Measurements from ENCODE around the gene GALNT13. TPM values are rescaled to one million over a fixed set of nuclear protein-coding genes. Genes with fewer than 3 reads are reported as not detected.

GALNT13 gene
- total RNA-seq, 1 donor from 2014 or later = 0.25 TPM

DNA sequence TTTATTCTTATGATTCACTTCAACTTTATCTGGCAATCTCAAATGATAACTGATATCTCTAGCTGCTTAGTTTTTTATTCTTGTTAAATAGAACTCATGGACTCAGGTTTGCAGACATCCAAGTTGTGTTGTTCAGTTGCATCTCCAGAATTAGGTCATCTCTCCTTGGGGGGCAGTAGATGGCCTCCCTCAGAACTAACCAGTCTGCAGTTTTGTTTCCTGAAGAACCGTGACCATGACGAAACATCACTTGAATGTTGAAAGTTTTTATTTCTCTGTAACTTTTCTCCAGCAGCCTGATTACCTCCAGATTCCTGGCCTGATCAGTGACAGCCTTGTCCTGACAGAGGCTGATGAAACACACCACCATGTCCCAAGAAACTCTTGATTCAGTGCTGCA lies 321.5 kb downstream of the GALNT13 start:
- Histone ChIP-seq H3K27me3 (no peaks in the 10 kb centered on the region), H3K36me3 (no peaks in the 10 kb centered on the region), H3K9me3 (no peaks in the 10 kb centered on the region), H3K27ac (no peak overlapping the region), H3K4me3 (no peak overlapping the region), H3K4me1 (no peaks in the 10 kb centered on the region)
- no peak for DNase-seq (ENCODE audit: extremely low spot score in 2 of 2)
- intact Hi-C loops (cut with DNase I) = no loop called here
- TF ChIP-seq CTCF (IDR thresholded peaks at IDR 0.05) (no peak), POLR2A (IDR thresholded peaks at IDR 0.05) (no peak), POLR2AphosphoS5 (IDR thresholded peaks at IDR 0.05; ENCODE audit: insufficient read depth in 1 of 2, low read depth in 1 of 2) (no peak)

GRCh38 chr2:154194909-154195643 lies 323.4 kb downstream of the GALNT13 start:
- no peaks in the 10 kb centered on the region for H3K9me3 ChIP-seq
- no peak overlapping the region for H3K4me3 ChIP-seq
- no peaks in the 10 kb centered on the region for H3K27me3 ChIP-seq
- H3K36me3 ChIP-seq = no peaks in the 10 kb centered on the region
- no peaks in the 10 kb centered on the region for H3K4me1 ChIP-seq
- TF ChIP-seq POLR2A (IDR thresholded peaks at IDR 0.05) (no peak), POLR2AphosphoS5 (IDR thresholded peaks at IDR 0.05; ENCODE audit: insufficient read depth in 1 of 2, low read depth in 1 of 2) (no peak), CTCF (IDR thresholded peaks at IDR 0.05) (no peak)
- intact Hi-C loops (cut with DNase I) = no loop called here
- no peak for DNase-seq (ENCODE audit: extremely low spot score in 2 of 2)
- no peak overlapping the region for H3K27ac ChIP-seq

GRCh38 chr2:154195644-154196195 lies 324.0 kb downstream of the GALNT13 start:
- intact Hi-C loops (cut with DNase I) = no loop called here
- Histone ChIP-seq H3K27me3 (no peaks in the 10 kb centered on the region), H3K9me3 (no peaks in the 10 kb centered on the region), H3K4me3 (no peak overlapping the region), H3K4me1 (no peaks in the 10 kb centered on the region), H3K36me3 (no peaks in the 10 kb centered on the region), H3K27ac (no peak overlapping the region)
- TF ChIP-seq CTCF (IDR thresholded peaks at IDR 0.05) = no peak
- no peak for TF ChIP-seq POLR2AphosphoS5 (IDR thresholded peaks at IDR 0.05; ENCODE audit: insufficient read depth in 1 of 2, low read depth in 1 of 2)
- TF ChIP-seq POLR2A (IDR thresholded peaks at IDR 0.05) = no peak
- no peak for DNase-seq (ENCODE audit: extremely low spot score in 2 of 2)

GRCh38 chr2:154198866-154199265 lies 327.1 kb downstream of the GALNT13 start:
- no peaks in the 10 kb centered on the region for H3K9me3 ChIP-seq
- H3K36me3 ChIP-seq = no peaks in the 10 kb centered on the region
- no peaks in the 10 kb centered on the region for H3K4me1 ChIP-seq
- intact Hi-C loops (cut with DNase I) = no loop called here
- no peak for DNase-seq (ENCODE audit: extremely low spot score in 2 of 2)
- no peak overlapping the region for H3K4me3 ChIP-seq
- TF ChIP-seq POLR2AphosphoS5 (IDR thresholded peaks at IDR 0.05; ENCODE audit: insufficient read depth in 1 of 2, low read depth in 1 of 2) (no peak), CTCF (IDR thresholded peaks at IDR 0.05) (no peak), POLR2A (IDR thresholded peaks at IDR 0.05) (no peak)
- H3K27ac ChIP-seq = no peak overlapping the region
- H3K27me3 ChIP-seq = no peaks in the 10 kb centered on the region

DNA sequence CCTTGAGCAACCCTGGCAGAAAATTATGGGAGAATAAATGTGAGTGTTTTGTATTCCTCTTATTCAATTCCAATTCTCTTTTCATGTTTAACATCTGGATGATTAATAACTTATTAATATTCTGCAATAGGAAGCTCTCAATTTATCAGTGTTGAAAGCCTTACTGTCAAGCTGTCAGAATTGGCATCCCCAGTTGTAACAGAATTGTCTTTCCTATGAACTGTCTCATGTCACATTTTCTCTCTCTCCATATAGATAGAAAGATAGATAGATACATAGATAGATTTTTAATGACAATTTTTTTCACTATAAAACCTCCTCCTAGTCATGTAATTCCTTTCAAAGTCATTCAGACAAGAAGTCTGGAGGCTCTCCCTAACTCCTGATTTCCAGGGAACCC lies 331.5 kb downstream of the GALNT13 start:
- no peak for DNase-seq (ENCODE audit: extremely low spot score in 2 of 2)
- Histone ChIP-seq H3K4me1 (no peaks in the 10 kb centered on the region), H3K36me3 (no peaks in the 10 kb centered on the region), H3K4me3 (no peak overlapping the region), H3K27ac (no peak overlapping the region), H3K27me3 (no peaks in the 10 kb centered on the region), H3K9me3 (no peaks in the 10 kb centered on the region)
- TF ChIP-seq CTCF (IDR thresholded peaks at IDR 0.05) (no peak), POLR2A (IDR thresholded peaks at IDR 0.05) (no peak), POLR2AphosphoS5 (IDR thresholded peaks at IDR 0.05; ENCODE audit: insufficient read depth in 1 of 2, low read depth in 1 of 2) (no peak)
- intact Hi-C loops (cut with DNase I) = no loop called here
